ENCODE measurements around the gene OR1F1.

DNA sequence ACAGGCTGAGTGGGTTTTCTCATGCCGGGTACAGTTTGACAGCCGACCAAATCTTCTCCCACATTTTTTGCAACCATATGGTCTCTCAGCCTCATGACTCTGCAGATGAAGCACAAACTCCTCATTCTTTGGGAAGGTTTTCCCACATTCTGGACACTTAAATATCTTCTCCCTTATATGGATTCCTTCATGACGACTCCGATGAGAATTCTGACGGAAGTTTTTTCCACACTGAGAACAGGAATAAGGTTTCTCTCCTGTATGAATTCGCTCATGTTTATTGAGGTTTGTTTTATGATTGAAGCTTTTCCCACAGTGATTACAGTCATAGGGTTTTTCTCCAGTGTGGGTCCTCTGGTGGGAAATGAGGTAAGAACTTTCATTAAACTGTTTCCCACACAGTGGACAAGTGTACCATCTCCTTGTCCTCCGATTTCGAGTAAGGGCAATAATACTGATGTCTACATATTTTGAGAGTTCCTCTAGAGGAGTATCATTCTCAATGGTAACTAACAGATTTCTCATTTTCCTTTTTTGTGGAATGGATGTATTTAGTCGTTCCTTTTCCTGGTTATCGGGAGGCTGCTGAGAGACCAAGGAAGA lies 36.0 kb downstream of the OR1F1 start:
- no peak for TF ChIP-seq POLR2A (IDR thresholded peaks at IDR 0.05; ENCODE audit: control extremely low read depth in 1 of 2, low read depth in 2 of 2, low read length in 2 of 2)
- TF ChIP-seq, protein P1, sequence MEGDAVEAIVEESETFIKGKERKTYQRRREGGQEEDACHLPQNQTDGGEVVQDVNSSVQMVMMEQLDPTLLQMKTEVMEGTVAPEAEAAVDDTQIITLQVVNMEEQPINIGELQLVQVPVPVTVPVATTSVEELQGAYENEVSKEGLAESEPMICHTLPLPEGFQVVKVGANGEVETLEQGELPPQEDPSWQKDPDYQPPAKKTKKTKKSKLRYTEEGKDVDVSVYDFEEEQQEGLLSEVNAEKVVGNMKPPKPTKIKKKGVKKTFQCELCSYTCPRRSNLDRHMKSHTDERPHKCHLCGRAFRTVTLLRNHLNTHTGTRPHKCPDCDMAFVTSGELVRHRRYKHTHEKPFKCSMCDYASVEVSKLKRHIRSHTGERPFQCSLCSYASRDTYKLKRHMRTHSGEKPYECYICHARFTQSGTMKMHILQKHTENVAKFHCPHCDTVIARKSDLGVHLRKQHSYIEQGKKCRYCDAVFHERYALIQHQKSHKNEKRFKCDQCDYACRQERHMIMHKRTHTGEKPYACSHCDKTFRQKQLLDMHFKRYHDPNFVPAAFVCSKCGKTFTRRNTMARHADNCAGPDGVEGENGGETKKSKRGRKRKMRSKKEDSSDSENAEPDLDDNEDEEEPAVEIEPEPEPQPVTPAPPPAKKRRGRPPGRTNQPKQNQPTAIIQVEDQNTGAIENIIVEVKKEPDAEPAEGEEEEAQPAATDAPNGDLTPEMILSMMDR (IDR thresholded peaks at IDR 0.05; ENCODE audit: control extremely low read depth in 1 of 3, insufficient read depth in 1 of 3, low read depth in 1 of 3, low read length in 3 of 3), result no peak
- no peak for TF ChIP-seq CBX8 (IDR thresholded peaks at IDR 0.05; ENCODE audit: borderline replicate concordance, low read depth, low read length)
